GM18907 (cell line): ENCODE measurements around the gene GH1.
"Not testable (repeated sequence)": the region's sequence is repeated elsewhere in the genome, so short reads cannot be mapped to it uniquely, and the experiment has no call there.

Experiments used
- ATAC-seq: cut with Tn5 transposase; IDR thresholded peaks from one replicate; pipeline ENCODE4 v1.9.1; 2021; ENCODE audit warnings: mild to moderate bottlenecking, moderate library complexity; ENCODE audit not compliant: unreplicated experiment

GH1 gene

DNA sequence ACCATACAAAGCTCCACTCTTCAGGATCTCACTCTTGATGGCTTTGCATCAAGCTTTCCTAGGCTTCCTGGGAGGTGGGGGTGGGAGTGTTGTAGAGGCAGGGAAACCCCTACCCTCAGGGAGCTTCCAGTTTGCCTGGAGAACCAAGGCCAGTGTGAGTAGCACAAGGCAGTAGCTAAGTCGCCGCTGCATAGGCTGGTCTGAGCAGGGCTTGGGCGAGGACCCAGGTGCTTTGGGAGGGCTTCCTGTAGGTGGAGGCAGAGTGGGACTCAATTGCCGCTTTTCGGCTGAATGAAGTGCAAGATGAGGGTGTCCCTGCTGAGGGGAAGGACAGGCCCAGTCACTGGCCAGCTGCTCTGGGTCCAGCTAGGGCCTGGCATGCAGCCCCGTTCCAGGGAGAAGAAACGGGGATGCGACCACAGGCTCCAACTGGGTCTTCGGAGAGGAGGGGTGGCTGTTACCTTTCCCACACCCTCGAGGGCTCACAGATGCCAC lies 9.6 kb upstream of the GH1 start:
- no peak for ATAC-seq

- ATAC-seq, result no peak
These were observed 9.0 kb upstream of the GH1 start for GRCh38 chr17:63927464-63928171.

- ATAC-seq, result peak; percentile 3
These were observed 7.5 kb upstream of the GH1 start for GRCh38 chr17:63926164-63926563.

DNA sequence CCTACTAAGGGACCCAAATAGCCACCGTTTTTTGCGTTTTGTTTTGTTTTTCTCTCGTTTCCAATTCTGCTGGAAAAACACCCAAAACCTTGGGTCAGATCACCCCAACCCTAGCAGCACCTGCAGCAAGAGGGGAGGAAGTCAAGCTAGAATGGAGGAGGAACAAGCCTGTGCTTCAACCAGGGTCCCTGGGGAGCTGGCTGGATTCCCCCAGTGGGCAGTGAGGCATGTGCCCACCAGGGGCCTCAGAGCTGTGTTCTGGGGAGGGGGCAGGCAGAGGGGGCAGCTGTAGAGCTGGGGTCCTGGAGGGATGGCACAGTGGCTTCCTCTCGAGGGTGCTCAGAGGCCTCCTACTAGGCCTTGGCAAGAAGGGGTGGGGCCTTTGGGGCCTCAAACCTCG lies 7.0 kb upstream of the GH1 start:
- peak; percentile 46 for ATAC-seq

GRCh38 chr17:63922402-63922801 lies 3.8 kb upstream of the GH1 start:
- not testable (repeated sequence) for ATAC-seq

- ATAC-seq, result not testable (repeated sequence)
These were observed 2.1 kb upstream of the GH1 start for GRCh38 chr17:63920779-63921178.

GRCh38 chr17:63920050-63920449 lies 1.4 kb upstream of the GH1 start:
- not testable (repeated sequence) for ATAC-seq

- ATAC-seq, result peak; percentile 71
These were observed 678 bp upstream of the GH1 start for GRCh38 chr17:63919311-63919723.

DNA sequence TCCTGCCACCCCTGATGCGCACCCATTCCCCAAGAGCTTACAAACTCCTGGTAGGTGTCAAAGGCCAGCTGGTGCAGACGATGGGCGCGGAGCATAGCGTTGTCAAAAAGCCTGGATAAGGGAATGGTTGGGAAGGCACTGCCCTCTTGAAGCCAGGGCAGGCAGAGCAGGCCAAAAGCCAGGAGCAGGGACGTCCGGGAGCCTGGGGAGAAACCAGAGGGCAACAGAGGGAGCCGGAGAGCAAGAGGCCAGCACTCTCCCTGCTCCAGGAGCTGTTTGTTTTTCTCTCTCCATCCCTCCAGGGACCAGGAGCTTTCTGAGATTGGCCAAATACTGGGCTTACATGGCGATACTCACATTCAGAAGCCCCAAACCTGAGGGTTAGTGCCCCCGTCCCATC lies 334 bp downstream of the GH1 start:
- ATAC-seq, result no peak

GRCh38 chr17:63917646-63918045 lies 993 bp downstream of the GH1 start:
- ATAC-seq, result no peak

DNA sequence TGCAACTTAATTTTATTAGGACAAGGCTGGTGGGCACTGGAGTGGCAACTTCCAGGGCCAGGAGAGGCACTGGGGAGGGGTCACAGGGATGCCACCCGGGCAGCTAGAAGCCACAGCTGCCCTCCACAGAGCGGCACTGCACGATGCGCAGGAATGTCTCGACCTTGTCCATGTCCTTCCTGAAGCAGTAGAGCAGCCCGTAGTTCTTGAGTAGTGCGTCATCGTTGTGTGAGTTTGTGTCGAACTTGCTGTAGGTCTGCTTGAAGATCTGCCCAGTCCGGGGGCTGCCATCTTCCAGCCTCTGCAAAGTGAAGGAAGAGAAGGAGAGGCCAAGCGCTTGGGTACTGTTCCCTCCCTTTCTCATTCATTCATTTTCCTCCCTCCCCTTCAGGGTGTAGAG lies 1.4 kb downstream of the GH1 start:
- ATAC-seq, result not testable (repeated sequence)

DNA sequence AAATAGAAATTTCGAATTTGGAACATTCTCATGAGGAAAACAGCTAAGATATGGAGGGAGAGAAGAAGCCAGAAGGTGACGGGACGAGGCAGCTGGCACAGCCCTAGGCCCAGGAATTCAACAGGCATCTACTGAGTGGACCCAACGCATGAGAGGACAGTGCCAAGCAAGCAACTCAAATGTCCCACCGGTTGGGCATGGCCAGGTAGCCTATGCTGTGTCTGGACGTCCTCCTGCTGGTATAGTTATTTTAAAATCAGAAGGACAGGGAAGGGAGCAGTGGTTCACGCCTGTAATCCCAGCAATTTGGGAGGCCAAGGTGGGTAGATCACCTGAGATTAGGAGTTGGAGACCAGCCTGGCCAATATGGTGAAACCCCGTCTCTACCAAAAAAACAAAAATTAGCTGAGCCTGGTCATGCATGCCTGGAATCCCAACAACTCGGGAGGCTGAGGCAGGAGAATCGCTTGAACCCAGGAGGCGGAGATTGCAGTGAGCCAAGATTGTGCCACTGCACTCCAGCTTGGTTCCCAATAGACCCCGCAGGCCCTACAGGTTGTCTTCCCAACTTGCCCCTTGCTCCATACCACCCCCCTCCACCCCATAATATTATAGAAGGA lies 2.0 kb downstream of the GH1 start:
- no peak for ATAC-seq

DNA sequence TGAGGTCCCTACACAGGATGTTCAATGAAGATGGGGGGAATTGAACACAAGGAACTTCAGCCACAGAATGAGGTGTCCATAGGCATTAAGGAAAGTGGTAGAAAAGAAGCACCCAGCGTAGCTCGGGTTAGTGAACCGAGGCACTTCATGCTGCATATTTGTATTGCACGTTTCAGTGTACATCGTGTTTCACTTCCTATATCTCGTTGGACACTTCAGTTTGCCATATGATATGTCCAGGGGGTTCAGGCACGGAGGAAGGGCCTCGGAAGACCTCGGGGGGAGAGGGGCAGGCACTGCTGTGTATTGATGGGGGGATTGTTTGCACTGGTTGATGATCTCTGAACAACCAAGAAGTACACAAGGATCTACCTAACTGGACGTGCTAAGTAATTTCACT lies 2.9 kb downstream of the GH1 start:
- ATAC-seq, result not testable (repeated sequence)

- ATAC-seq, result no peak
These were observed 4.2 kb downstream of the GH1 start for GRCh38 chr17:63914471-63914870.

GRCh38 chr17:63911657-63912100 lies 7.0 kb downstream of the GH1 start:
- no peak for ATAC-seq

- ATAC-seq, result no peak
These were observed 7.5 kb downstream of the GH1 start, which contains the start of gene CSHL1 for GRCh38 chr17:63911041-63911635. CSHL1 (minus strand) TSS chr17:63911258; CDS start chr17:63911196, 62 bp downstream.

DNA sequence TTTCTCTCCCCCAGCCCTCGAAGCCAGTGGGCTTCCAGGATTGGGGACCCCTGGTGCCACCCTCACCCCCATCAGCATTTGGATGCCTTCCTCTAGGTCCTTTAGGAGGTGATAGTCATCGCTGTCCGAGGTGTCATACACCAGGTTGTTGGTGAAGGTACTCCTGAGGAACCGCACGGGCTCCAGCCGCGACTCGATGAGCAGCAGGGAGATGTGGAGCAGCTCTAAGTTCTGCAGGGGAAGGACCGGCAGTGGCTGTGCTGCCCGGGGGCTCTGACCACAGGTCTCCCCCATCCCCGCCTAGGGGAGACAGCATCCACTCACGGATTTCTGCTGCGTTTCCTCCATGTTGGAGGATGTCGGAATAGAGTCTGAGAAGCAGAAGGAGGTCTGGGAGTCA lies 8.5 kb downstream of the GH1 start:
- no peak for ATAC-seq

DNA sequence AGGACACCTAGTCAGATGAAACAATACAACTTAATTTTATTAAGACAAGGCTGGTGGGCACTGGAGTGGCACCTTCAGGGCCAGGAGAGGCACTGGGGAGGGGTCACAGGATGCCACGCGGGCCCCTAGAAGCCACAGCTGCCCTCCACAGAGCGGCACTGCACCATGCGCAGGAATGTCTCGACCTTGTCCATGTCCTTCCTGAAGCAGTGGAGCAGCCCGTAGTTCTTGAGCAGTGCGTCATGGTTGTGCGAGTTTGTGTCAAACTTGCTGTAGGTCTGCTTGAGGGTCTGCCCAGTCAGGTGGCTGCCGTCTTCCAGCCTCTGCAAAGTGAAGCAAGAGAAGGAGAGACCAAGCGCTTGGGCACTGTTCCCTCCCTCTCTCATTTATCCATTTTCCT lies 9.1 kb downstream of the GH1 start:
- not testable (repeated sequence) for ATAC-seq

DNA sequence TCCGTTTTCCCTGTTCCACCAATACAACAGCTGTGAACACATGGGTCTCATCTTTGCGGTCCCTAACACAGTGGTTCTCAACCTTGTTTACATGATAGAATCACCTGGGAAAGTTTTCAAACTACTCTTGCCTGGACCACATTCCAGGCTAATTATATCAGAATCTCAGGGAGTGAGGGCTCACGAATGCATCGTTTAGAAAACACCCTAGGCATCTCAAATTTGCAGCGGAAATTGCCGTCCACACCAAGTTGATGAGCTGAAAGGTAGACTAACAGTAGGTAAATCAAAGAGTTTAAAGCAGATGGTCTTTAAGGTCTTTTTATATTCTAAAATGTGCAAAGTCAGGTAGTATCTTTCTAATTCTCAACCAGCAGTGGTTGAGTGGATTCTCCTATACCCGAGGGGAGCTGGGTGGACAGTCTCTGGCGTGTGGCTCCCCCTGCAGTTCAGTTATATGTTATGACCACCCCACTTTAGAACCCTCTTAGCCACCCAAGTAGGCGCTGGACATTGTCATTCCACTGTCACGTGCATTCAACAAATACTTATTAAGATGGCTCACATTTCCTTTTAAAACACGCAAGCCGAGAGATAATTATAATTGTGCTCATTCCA lies 11.4 kb downstream of the GH1 start:
- not testable (repeated sequence) for ATAC-seq

DNA sequence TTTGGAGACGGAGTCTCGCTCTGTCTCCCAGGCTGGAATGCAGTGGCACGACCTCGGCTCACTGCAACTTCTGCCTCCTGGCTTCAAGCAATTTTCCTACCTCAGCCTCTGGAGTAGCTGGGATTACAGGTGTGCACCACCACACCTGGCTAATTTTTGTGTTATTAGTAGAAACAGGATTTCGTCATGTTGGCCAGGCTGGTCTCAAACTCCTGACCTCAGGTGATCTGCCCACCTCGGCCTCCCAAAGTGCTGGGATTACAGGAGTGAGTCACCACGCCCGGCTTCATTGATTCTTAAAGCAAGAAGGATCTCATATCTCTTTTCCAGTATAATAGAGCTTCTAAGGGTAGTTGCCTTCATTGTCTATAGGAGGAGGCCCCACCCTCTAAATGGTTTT lies 13.8 kb downstream of the GH1 start:
- not testable (repeated sequence) for ATAC-seq

DNA sequence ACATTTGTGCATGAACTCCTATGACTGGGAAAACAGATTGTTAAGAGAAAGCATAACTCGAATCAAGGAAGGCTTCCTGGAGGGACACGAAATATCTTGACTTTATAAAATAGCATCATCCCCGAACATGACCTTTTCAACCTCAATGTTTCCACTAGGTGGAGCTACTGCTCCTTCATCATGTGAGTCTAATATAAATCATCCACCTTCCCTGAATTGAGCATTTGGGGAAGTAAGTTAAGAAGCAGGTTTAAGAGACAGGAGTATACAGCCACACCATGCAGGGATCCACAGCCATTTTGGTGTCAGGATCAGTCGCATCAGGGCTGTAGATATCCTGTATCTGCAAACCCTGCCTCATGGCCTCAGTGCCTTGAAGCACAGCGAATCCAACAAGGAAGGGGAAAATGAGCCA lies 14.8 kb downstream of the GH1 start:
- ATAC-seq, result not testable (repeated sequence)
